Epithelial cell of esophagus (primary cell): ENCODE data around the gene NLGN1.

Experiments
- DNase-seq: peaks from one replicate; pipeline ENCODE4 v3.0.0; 2010; ENCODE audit warnings: low read depth
- H3K4me3 ChIP-seq: 2 replicates; pipeline ENCODE4 v1.5.1; 2011; ENCODE audit warnings: mild to moderate bottlenecking, low read length, control low read depth
- CTCF ChIP-seq: IDR thresholded peaks from 2 replicates; pipeline ENCODE4 v1.5.1; 2011; ENCODE audit warnings: low read depth, mild to moderate bottlenecking, low read length, control low read depth, inconsistent platforms; ENCODE audit not compliant: insufficient read depth; ENCODE audit errors: missing control alignments

NLGN1 gene

GRCh38 chr3:173553635-173554280 is 156.2 kb downstream of the NLGN1 start:
- DNase-seq = peak; percentile 46
- H3K4me3 ChIP-seq = no peak overlapping the region
- TF ChIP-seq CTCF = peak; percentile 74

GRCh38 chr3:173556546-173556945 is 159.0 kb downstream of the NLGN1 start:
- DNase-seq = peak; percentile 37
- TF ChIP-seq CTCF = no peak
- H3K4me3 ChIP-seq = no peak overlapping the region

GRCh38 chr3:173567997-173568396 is 170.5 kb downstream of the NLGN1 start:
- no peak overlapping the region for H3K4me3 ChIP-seq
- TF ChIP-seq CTCF = no peak
- DNase-seq = no peak

GRCh38 chr3:173568623-173569022 is 171.1 kb downstream of the NLGN1 start:
- H3K4me3 ChIP-seq = no peak overlapping the region
- no peak for TF ChIP-seq CTCF
- no peak for DNase-seq

GRCh38 chr3:173583496-173583895 is 186.0 kb downstream of the NLGN1 start:
- no peak overlapping the region for H3K4me3 ChIP-seq
- no peak for TF ChIP-seq CTCF
- DNase-seq = no peak

GRCh38 chr3:173584093-173584837 is 186.7 kb downstream of the NLGN1 start:
- DNase-seq = peak; percentile 10
- no peak overlapping the region for H3K4me3 ChIP-seq
- peak; percentile 66 for TF ChIP-seq CTCF
